K562 (cell line): ENCODE measurements around the gene KLK14. TPM values are rescaled to one million over a fixed set of nuclear protein-coding genes. Genes with fewer than 3 reads are reported as not detected.

ENCODE experiments used
- ATAC-seq: fragments of 200-7000 bp; cut with Tn5 transposase; 3 replicates; pipeline ENCODE4 v1.9.1; 2020; ENCODE audit warnings: moderate library complexity
- BruUV-seq: library from RNA; stranded (reverse); fragments of 400-500 nt; replicated peaks from 2 replicates; lab custom pipeline; 2021; lab: Mats Ljungman, UMichigan
- CTCF ChIA-PET: fragments of 300-600 bp; formaldehyde crosslinking; extraction: SDS; loops from one replicate; lab custom pipeline; 2021; ENCODE audit warnings: low intra/inter-chr PET ratio; lab: Yijun Ruan, JAX
- POLR2A ChIA-PET: fragments of 300-600, 350-650 bp; sonication (Branson Sonifier 250); formaldehyde crosslinking; extraction: SDS; loops from one replicate; lab custom pipeline; 2021; ENCODE audit warnings: antibody characterized with exemption, inconsistent platforms; lab: Yijun Ruan, JAX
- DNase-seq, 4 experiments: peaks; one replicate each; pipeline versions ENCODE4 v3.0.0 to v3.0.0-alpha.2; 2011 to 2018; ENCODE audit warnings: low spot score in 3 of 4, mixed read lengths in 3 of 4; ENCODE audit errors: extremely low read depth in 1 of 4
- FAIRE-seq: peaks from 2 replicates; lab custom pipeline; 2011; peaks lifted over from hg19 to GRCh38; lab: Jason Lieb, UNC
- H2AFZ ChIP-seq: 2 replicates; pipeline ENCODE4 v1.6.0; 2011; ENCODE audit warnings: low read depth, low read length, control low read depth, inconsistent platforms
- H3K27ac ChIP-seq: fragments of 200-600 bp; 3 replicates; pipeline ENCODE4 v1.8.0; 2011; ENCODE audit warnings: low read depth, mild to moderate bottlenecking, control low read depth, inconsistent platforms, low read length, moderate library complexity, mixed read lengths; ENCODE audit errors: extremely low read depth
- H3K27me3 ChIP-seq, 2 experiments: fragments of 300-600 bp in 1 of 2; 2 replicates in 1 of 2; 3 replicates in 1 of 2; pipeline versions ENCODE4 v1.6.0 to v1.8.0; 2011; ENCODE audit warnings: inconsistent platforms in 2 of 2, low read length in 2 of 2, mild to moderate bottlenecking in 1 of 2, mixed read lengths in 1 of 2, moderate library complexity in 1 of 2; ENCODE audit not compliant: control insufficient read depth in 2 of 2, insufficient read depth in 2 of 2
- H3K36me3 ChIP-seq: fragments of 300-600 bp; 3 replicates; pipeline ENCODE4 v1.8.0; 2011; ENCODE audit warnings: mild to moderate bottlenecking, low read length, inconsistent platforms; ENCODE audit not compliant: control insufficient read depth, insufficient read depth
- H3K4me1 ChIP-seq, 2 experiments: fragments of 200-600 bp in 1 of 2; replicated peaks in 1 of 2; 2 replicates in 1 of 2; 3 replicates in 1 of 2; pipeline versions ENCODE4 v1.5.1 to v1.8.0; 2011; ENCODE audit warnings: inconsistent platforms in 2 of 2, low read length in 2 of 2, mild to moderate bottlenecking in 1 of 2, mixed read lengths in 1 of 2, moderate library complexity in 1 of 2; ENCODE audit not compliant: control insufficient read depth in 2 of 2, insufficient read depth in 2 of 2
- H3K4me2 ChIP-seq: 2 replicates; pipeline ENCODE4 v1.6.1; 2011; ENCODE audit warnings: low read length, control low read depth, inconsistent platforms, mixed read lengths; ENCODE audit not compliant: insufficient read depth
- H3K4me3 ChIP-seq: fragments of 200-600 bp; sonication (generic), shearing (Covaris generic); 2 replicates; pipeline ENCODE4 v1.5.1; 2016; ENCODE audit warnings: control low read depth, inconsistent platforms
- H3K79me2 ChIP-seq: fragments of 200-600 bp; 3 replicates; pipeline ENCODE4 v1.8.0; 2011; ENCODE audit warnings: low read length, inconsistent platforms; ENCODE audit not compliant: control insufficient read depth, insufficient read depth
- H3K9ac ChIP-seq, 2 experiments: 2 replicates each; pipeline versions ENCODE4 v1.6.0 to v1.6.1; 2011; ENCODE audit warnings: low read depth in 2 of 2, low read length in 2 of 2, control low read depth in 1 of 2, inconsistent platforms in 1 of 2, mild to moderate bottlenecking in 1 of 2, mixed read lengths in 1 of 2; ENCODE audit not compliant: insufficient read depth in 1 of 2
- H3K9me1 ChIP-seq: one replicate; pipeline ENCODE4 v1.6.0; 2011; ENCODE audit warnings: inconsistent platforms, mild to moderate bottlenecking, low read length, moderate library complexity; ENCODE audit not compliant: control insufficient read depth, insufficient read depth
- H3K9me3 ChIP-seq: replicated peaks from 2 replicates; pipeline ENCODE4 v1.5.1; 2011; ENCODE audit warnings: low read depth, low read length, inconsistent platforms; ENCODE audit not compliant: control insufficient read depth, insufficient read depth
- H4K20me1 ChIP-seq: replicated peaks from 2 replicates; pipeline ENCODE4 v1.6.1; 2011; ENCODE audit warnings: low read length, inconsistent platforms, mixed read lengths; ENCODE audit not compliant: control insufficient read depth, insufficient read depth
- BHLHE40 ChIP-seq: IDR thresholded peaks from 2 replicates; pipeline ENCODE4 v1.6.1; 2011; ENCODE audit warnings: low read length, improper control_type of control experiment
- CC2D1A ChIP-seq: fragments of 450-650 bp; IDR thresholded peaks from 2 replicates; pipeline ENCODE4 v1.6.1; 2017; ENCODE audit warnings: mild to moderate bottlenecking
- ERF ChIP-seq: fragments of 450-650 bp; formaldehyde crosslinking; IDR thresholded peaks from 2 replicates; pipeline ENCODE4 v1.4.0; 2020; ENCODE audit warnings: mild to moderate bottlenecking, mixed read lengths
- GTF2A2 ChIP-seq: IDR thresholded peaks from 2 replicates; pipeline ENCODE4 v1.6.1; 2016; ENCODE audit warnings: mild to moderate bottlenecking, missing genetic modification characterization, missing compliant biosample characterization
- GTF2F1 ChIP-seq: IDR thresholded peaks from 2 replicates; pipeline ENCODE4 v1.6.1; 2011; ENCODE audit warnings: low read depth, low read length, improper control_type of control experiment
- HDAC1 ChIP-seq, 2 experiments: fragments of 450-650 bp; IDR thresholded peaks; 2 replicates each; pipeline ENCODE4 v1.6.1; 2016 to 2017; ENCODE audit warnings: inconsistent platforms in 1 of 2, mild to moderate bottlenecking in 1 of 2, moderate library complexity in 1 of 2
- HNRNPL ChIP-seq: fragments of 200-400 bp; formaldehyde crosslinking; IDR thresholded peaks from 2 replicates; pipeline ENCODE4 v1.6.1; 2017; ENCODE audit warnings: low read depth, mild to moderate bottlenecking, low read length
- MCM7 ChIP-seq, 2 experiments: fragments of 450-650 bp; IDR thresholded peaks; 2 replicates each; pipeline ENCODE4 v1.6.1; 2016 to 2018
- NFYB ChIP-seq: IDR thresholded peaks from 2 replicates; pipeline ENCODE4 v1.6.1; 2011; ENCODE audit warnings: mild to moderate bottlenecking, moderate library complexity; ENCODE audit not compliant: insufficient read length; ENCODE audit errors: extremely low read depth
- NR1H2 ChIP-seq: sonication (generic); formaldehyde crosslinking; IDR thresholded peaks from 2 replicates; pipeline ENCODE4 v1.4.0; 2020; ENCODE audit warnings: mild to moderate bottlenecking, missing genetic modification reagents
- PHTF2 ChIP-seq: fragments of 250-450 bp; sonication (Bioruptor Pico); IDR thresholded peaks from 2 replicates; pipeline ENCODE4 v1.5.0; 2021; ENCODE audit warnings: mild to moderate bottlenecking
- RAD21 ChIP-seq, 2 experiments: fragments of 250-450 bp in 1 of 2; fragments of 450-650 bp in 1 of 2; sonication (Bioruptor Pico) in 1 of 2; formaldehyde crosslinking in 1 of 2; IDR thresholded peaks in 1 of 2; conservative IDR thresholded peaks in 1 of 2; 2 replicates each; pipeline versions ENCODE4 v1.4.0 to v1.8.0; 2020 to 2022; ENCODE audit warnings: mild to moderate bottlenecking in 2 of 2, moderate library complexity in 1 of 2
- RBFOX2 ChIP-seq: fragments of 200-400 bp; formaldehyde crosslinking; IDR thresholded peaks from 2 replicates; pipeline ENCODE4 v1.6.1; 2017; ENCODE audit warnings: low read depth, mild to moderate bottlenecking, low read length, moderate library complexity
- TCF7 ChIP-seq: sonication (generic); IDR thresholded peaks from 2 replicates; pipeline ENCODE4 v1.6.1; 2016; ENCODE audit warnings: antibody characterized with exemption, borderline replicate concordance
- TCFL5 ChIP-seq: fragments of 250-450 bp; sonication (Bioruptor Pico); conservative IDR thresholded peaks from 2 replicates; pipeline ENCODE4 v1.6.1; 2021; ENCODE audit warnings: mild to moderate bottlenecking, moderate library complexity, matching md5 sums
- ZC3H11A ChIP-seq: IDR thresholded peaks from 2 replicates; pipeline ENCODE4 v1.6.1; 2012; ENCODE audit warnings: low read depth, low read length, improper control_type of control experiment
- ZNF124 ChIP-seq: sonication (generic); formaldehyde crosslinking; IDR thresholded peaks from 2 replicates; pipeline ENCODE4 v1.8.1; 2022; ENCODE audit warnings: missing genetic modification reagents
- ZNF175 ChIP-seq: fragments of 200-800 bp; sonication (Bioruptor generic); IDR thresholded peaks from 2 replicates; pipeline ENCODE4 v1.6.1; 2016; ENCODE audit warnings: low read depth, mild to moderate bottlenecking, missing genetic modification characterization, missing compliant biosample characterization
- ZNF253 ChIP-seq: fragments of 250-450 bp; sonication (Bioruptor Pico); conservative IDR thresholded peaks from 2 replicates; pipeline ENCODE4 v1.6.1; 2021; ENCODE audit warnings: mild to moderate bottlenecking
- WGBS: fragments of 100-300 bp; shearing (Covaris generic); methylation state at CpG from one replicate; pipeline ENCODE4 v1.1.6; 2016; ENCODE audit warnings: low coverage, mixed read lengths; ENCODE audit not compliant: insufficient coverage; ENCODE audit errors: missing lambda C conversion rate; 5-methylcytosine and 5-hydroxymethylcytosine counted together
- in situ Hi-C: fragments of 300-500 bp; cut with MboI; formaldehyde crosslinking; loops from 4 replicates; pipeline ENCODE4 v1.15.0; 2018; ENCODE audit warnings: inconsistent platforms, mixed read lengths
- intact Hi-C: fragments of 100-400 bp; cut with micrococcal nuclease; formaldehyde crosslinking; loops from 2 replicates; pipeline ENCODE4 v1.14.2; 2022
- polyA plus RNA-seq, 8 experiments: library from polyadenylated mRNA; depleted of rRNA in 4 of 8; stranded (reverse) in 5 of 8; unstranded in 3 of 8; fragments of >200 nt; fragmentation: Nextera tagmentation in 2 of 8; fragmentation: Illumina TruSeq in 1 of 8; extraction: Ambion mirVana in 2 of 8; extraction: Trizol in 1 of 8; gene quantifications; 2 replicates each; pipeline versions ENCODE4 v1.2.1 to v1.2.3, GENCODE V29; 2011 to 2014; ENCODE audit warnings: inconsistent platforms in 1 of 8, missing spikeins in 1 of 8
- total RNA-seq, 7 experiments: library from RNA; depleted of rRNA in 6 of 7; stranded (reverse); fragments of >200 nt in 6 of 7; fragmentation: Illumina TruSeq in 2 of 7; extraction: Trizol in 2 of 7; gene quantifications; 2 replicates each; pipeline versions ENCODE4 v1.2.1 to v1.2.3, GENCODE V29; 2011 to 2021; ENCODE audit warnings: low replicate concordance in 1 of 7
- TF ChIP-seq, protein P1 (sequence below): fragments of 200-800 bp; sonication (Bioruptor generic); IDR thresholded peaks from 2 replicates; pipeline ENCODE4 v1.6.1; 2017; ENCODE audit warnings: missing genetic modification characterization, missing compliant biosample characterization
- TF ChIP-seq, protein P2 (sequence below): IDR thresholded peaks from 2 replicates; pipeline ENCODE4 v1.6.1; 2011; ENCODE audit warnings: borderline replicate concordance, low read depth, mild to moderate bottlenecking, moderate library complexity, low read length; ENCODE audit not compliant: insufficient read depth, poor library complexity, severe bottlenecking

Gene KLK14
- total and polyA plus RNA-seq, 9 of the 15 experiments (the other 6 are each of a cell fraction or from before 2014, with no cell fraction given), result not detected

DNA sequence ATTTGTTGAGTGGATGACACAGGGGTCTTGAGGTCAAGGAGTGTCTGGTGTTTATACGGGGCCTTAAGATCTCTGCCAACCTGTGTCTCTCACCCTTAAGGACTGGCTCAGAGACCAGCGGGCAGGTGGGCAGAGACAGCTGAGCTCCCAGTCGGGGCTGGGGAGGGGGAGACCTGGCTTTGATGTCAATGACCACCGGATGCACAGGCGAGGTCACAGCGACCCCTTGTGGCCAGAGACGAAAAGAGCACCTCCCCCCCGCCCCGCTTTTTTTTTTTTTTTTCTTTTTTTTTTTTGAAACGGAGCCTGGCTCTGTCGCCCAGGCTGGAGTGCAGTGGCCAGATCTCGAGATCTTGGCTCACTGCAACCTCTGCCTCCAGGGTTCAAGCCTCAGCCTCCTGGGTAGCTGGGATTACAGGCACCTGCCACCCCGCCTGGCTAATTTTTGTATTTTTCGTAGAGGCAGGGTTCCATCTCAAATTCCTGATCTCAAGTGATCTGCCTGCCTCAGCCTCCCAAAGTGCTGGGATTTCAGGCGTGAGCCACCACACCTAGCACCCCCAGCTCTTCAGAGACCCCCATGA is 12.1 kb upstream of the KLK14 start:
- in situ Hi-C loops (loop anchor here (5.0 to 10.0 kb wide), 3 partner anchors 72 to 390 kb away; no protein-coding TSS in a partner anchor), intact Hi-C loops (loop anchor here (2.0 to 5.0 kb wide), 2 partner anchors 164 to 387 kb away; no protein-coding TSS in a partner anchor)
- H3K9ac ChIP-seq, result peak overlapping the region in 1 of 2 experiments; percentile 57; a peak in 1 of 4 replicates
- FAIRE-seq (peak; percentile 37), ATAC-seq (no peak), DNase-seq (peak; percentile 56 to 87 (median 82))
- 19% methylated on average over 12 of the region's 15 CpGs for WGBS
- peaks cover 5 to 18% of the 10 kb centered on the region in 2 experiments; a peak in 3 of 5 replicates for H3K27me3 ChIP-seq
- H3K27ac ChIP-seq, result no peak overlapping the region
- H3K4me3 ChIP-seq, result no peak overlapping the region
- H3K36me3 ChIP-seq, result peaks cover 12% of the 10 kb centered on the region; the same call in 1 of the 3 replicates
- H3K4me2 ChIP-seq, result no peak overlapping the region
- no peaks in the 10 kb centered on the region; a peak in 1 of 5 replicates for H3K4me1 ChIP-seq
- H3K9me3 ChIP-seq, result no peaks in the 10 kb centered on the region
- H3K79me2 ChIP-seq, result no peaks in the 10 kb centered on the region
- H4K20me1 ChIP-seq, result peaks cover 13% of the 10 kb centered on the region
- ChIA-PET POLR2A (no interaction called here), CTCF (interaction anchor here (0.6 to 4.9 kb wide), 11 partner anchors 13 to 1159 kb away, joined by 3 to 35 read pairs (median 3); partner anchors contain the start of genes CTU1 and KLK10)
- no TSS peak for BruUV-seq
- no peak overlapping the region for H2AFZ ChIP-seq
- peaks cover 9% of the 10 kb centered on the region for H3K9me1 ChIP-seq
- TF ChIP-seq ZNF175 (CRISPR knock-in tag) (no peak), CC2D1A (peak; percentile 67; the same call in 1 of the 2 replicates), MCM7 (IDR thresholded peaks at IDR 0.05) (no peak), RBFOX2 (no peak), NR1H2 (CRISPR knock-in tag) (no peak), ZNF253 (CRISPR knock-in tag) (no peak), ZNF124 (CRISPR knock-in tag) (no peak), BHLHE40 (no peak), TCF7 (peak; percentile 46; the same call in 1 of the 2 replicates), ERF (CRISPR knock-in tag) (no peak), ZC3H11A (no peak), TCFL5 (CRISPR knock-in tag) (no peak), GTF2F1 (no peak), HNRNPL (no peak), HDAC1 (IDR thresholded peaks at IDR 0.05) (no peak), NFYB (no peak), GTF2A2 (no peak), RAD21 (CRISPR knock-in tag; conservative IDR thresholded peaks at IDR 0.05 in 1 of 2, IDR thresholded peaks at IDR 0.05 in 1 of 2) (peak; percentile 52 to 68), PHTF2 (CRISPR knock-in tag) (no peak)
- TF ChIP-seq, protein P1, sequence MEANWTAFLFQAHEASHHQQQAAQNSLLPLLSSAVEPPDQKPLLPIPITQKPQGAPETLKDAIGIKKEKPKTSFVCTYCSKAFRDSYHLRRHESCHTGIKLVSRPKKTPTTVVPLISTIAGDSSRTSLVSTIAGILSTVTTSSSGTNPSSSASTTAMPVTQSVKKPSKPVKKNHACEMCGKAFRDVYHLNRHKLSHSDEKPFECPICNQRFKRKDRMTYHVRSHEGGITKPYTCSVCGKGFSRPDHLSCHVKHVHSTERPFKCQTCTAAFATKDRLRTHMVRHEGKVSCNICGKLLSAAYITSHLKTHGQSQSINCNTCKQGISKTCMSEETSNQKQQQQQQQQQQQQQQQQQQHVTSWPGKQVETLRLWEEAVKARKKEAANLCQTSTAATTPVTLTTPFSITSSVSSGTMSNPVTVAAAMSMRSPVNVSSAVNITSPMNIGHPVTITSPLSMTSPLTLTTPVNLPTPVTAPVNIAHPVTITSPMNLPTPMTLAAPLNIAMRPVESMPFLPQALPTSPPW (CRISPR knock-in tag), result peak; percentile 74
- TF ChIP-seq, protein P2, sequence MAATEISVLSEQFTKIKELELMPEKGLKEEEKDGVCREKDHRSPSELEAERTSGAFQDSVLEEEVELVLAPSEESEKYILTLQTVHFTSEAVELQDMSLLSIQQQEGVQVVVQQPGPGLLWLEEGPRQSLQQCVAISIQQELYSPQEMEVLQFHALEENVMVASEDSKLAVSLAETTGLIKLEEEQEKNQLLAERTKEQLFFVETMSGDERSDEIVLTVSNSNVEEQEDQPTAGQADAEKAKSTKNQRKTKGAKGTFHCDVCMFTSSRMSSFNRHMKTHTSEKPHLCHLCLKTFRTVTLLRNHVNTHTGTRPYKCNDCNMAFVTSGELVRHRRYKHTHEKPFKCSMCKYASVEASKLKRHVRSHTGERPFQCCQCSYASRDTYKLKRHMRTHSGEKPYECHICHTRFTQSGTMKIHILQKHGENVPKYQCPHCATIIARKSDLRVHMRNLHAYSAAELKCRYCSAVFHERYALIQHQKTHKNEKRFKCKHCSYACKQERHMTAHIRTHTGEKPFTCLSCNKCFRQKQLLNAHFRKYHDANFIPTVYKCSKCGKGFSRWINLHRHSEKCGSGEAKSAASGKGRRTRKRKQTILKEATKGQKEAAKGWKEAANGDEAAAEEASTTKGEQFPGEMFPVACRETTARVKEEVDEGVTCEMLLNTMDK, result peak; percentile 26
